ENCODE measurements around the gene ZCCHC13.
"Not testable (repeated sequence)": the region's sequence is repeated elsewhere in the genome, so short reads cannot be mapped to it uniquely, and the experiment has no call there.

ZCCHC13 gene

GRCh38 chrX:74319321-74319720 lies 15.3 kb downstream of the ZCCHC13 start:
- not testable (repeated sequence) for DNase-seq (ENCODE audit: low read depth in 1 of 2, low spot score in 1 of 2)

GRCh38 chrX:74321191-74321590 lies 17.2 kb downstream of the ZCCHC13 start:
- no peak for DNase-seq (ENCODE audit: low read depth in 1 of 2, low spot score in 1 of 2)

- DNase-seq (ENCODE audit: low read depth in 1 of 2, low spot score in 1 of 2) = no peak
Observed at GRCh38 chrX:74324131-74324530, 20.2 kb downstream of the ZCCHC13 start.

- DNase-seq (ENCODE audit: low read depth in 1 of 2, low spot score in 1 of 2) = no peak
Observed at GRCh38 chrX:74325130-74326059, 21.4 kb downstream of the ZCCHC13 start.

- no peak for DNase-seq (ENCODE audit: low read depth in 1 of 2, low spot score in 1 of 2)
Observed at GRCh38 chrX:74338852-74339251, 34.9 kb downstream of the ZCCHC13 start.

- no peak for DNase-seq (ENCODE audit: low read depth in 1 of 2, low spot score in 1 of 2)
Observed at GRCh38 chrX:74340051-74340450, 36.1 kb downstream of the ZCCHC13 start.

GRCh38 chrX:74342211-74342610 lies 38.2 kb downstream of the ZCCHC13 start:
- DNase-seq (ENCODE audit: low read depth in 1 of 2, low spot score in 1 of 2) = not testable (repeated sequence)

GRCh38 chrX:74343343-74344279 lies 39.6 kb downstream of the ZCCHC13 start:
- DNase-seq (ENCODE audit: low read depth in 1 of 2, low spot score in 1 of 2) = peak in 1 of 2 donors; percentile 4

- DNase-seq (ENCODE audit: low read depth in 1 of 2, low spot score in 1 of 2) = no peak
Observed at GRCh38 chrX:74344280-74344622, 40.3 kb downstream of the ZCCHC13 start.

GRCh38 chrX:74346088-74346487 lies 42.1 kb downstream of the ZCCHC13 start:
- no peak for DNase-seq (ENCODE audit: low read depth in 1 of 2, low spot score in 1 of 2)

GRCh38 chrX:74349387-74349786 lies 45.4 kb downstream of the ZCCHC13 start:
- no peak for DNase-seq (ENCODE audit: low read depth in 1 of 2, low spot score in 1 of 2)

GRCh38 chrX:74351760-74352159 lies 47.8 kb downstream of the ZCCHC13 start:
- no peak for DNase-seq (ENCODE audit: low read depth in 1 of 2, low spot score in 1 of 2)

- no peak for DNase-seq (ENCODE audit: low read depth in 1 of 2, low spot score in 1 of 2)
Observed at GRCh38 chrX:74353984-74354383, 50.0 kb downstream of the ZCCHC13 start.

All from activated T-helper 1 cell treated with anti-CD3 and anti-CD28 coated beads, Interleukin-2, amount 50 U/mL, for 16 hours (primary cell).